Measurements from ENCODE around the gene GLCE. TPM values are rescaled to one million over a fixed set of nuclear protein-coding genes. Genes with fewer than 3 reads are reported as not detected.

GLCE gene
- total RNA-seq, 1 donor from 2014 or later, result 8.5 TPM

GRCh38 chr15:69125236-69125635 is 35.2 kb upstream of the GLCE start:
- TF ChIP-seq CTCF (IDR thresholded peaks at IDR 0.05; ENCODE audit: unreplicated experiment), result no peak
- peaks cover 1% of the 10 kb centered on the region for H3K27me3 Mint-ChIP-seq (ENCODE audit: unreplicated experiment)
- no peaks in the 10 kb centered on the region for H3K9me3 Mint-ChIP-seq (ENCODE audit: unreplicated experiment)
- no peak for DNase-seq (ENCODE audit: low spot score)
- H3K36me3 Mint-ChIP-seq (ENCODE audit: low read depth, unreplicated experiment), result no peaks in the 10 kb centered on the region
- H3K27ac Mint-ChIP-seq (ENCODE audit: unreplicated experiment), result no peak overlapping the region
- no peaks in the 10 kb centered on the region for H3K4me1 Mint-ChIP-seq (ENCODE audit: unreplicated experiment)
- no peak overlapping the region for H3K4me3 Mint-ChIP-seq (ENCODE audit: unreplicated experiment)

GRCh38 chr15:69126054-69126469 is 34.4 kb upstream of the GLCE start:
- TF ChIP-seq CTCF (IDR thresholded peaks at IDR 0.05; ENCODE audit: unreplicated experiment), result no peak
- no peak overlapping the region for H3K4me3 Mint-ChIP-seq (ENCODE audit: unreplicated experiment)

GRCh38 chr15:69127306-69127705 is 33.1 kb upstream of the GLCE start:
- Mint-ChIP-seq H3K27me3 (ENCODE audit: unreplicated experiment) (peaks cover 1% of the 10 kb centered on the region), H3K27ac (ENCODE audit: unreplicated experiment) (no peak overlapping the region), H3K9me3 (ENCODE audit: unreplicated experiment) (no peaks in the 10 kb centered on the region), H3K4me1 (ENCODE audit: unreplicated experiment) (no peaks in the 10 kb centered on the region), H3K4me3 (ENCODE audit: unreplicated experiment) (no peak overlapping the region), H3K36me3 (ENCODE audit: low read depth, unreplicated experiment) (no peaks in the 10 kb centered on the region)
- no peak for TF ChIP-seq CTCF (IDR thresholded peaks at IDR 0.05; ENCODE audit: unreplicated experiment)
- no peak for DNase-seq (ENCODE audit: low spot score)

More at GRCh38 chr15:69126054-69126469, 34.4 kb upstream of the GLCE start:
- Mint-ChIP-seq H3K27me3 (ENCODE audit: unreplicated experiment) (peaks cover 1% of the 10 kb centered on the region), H3K4me1 (ENCODE audit: unreplicated experiment) (no peaks in the 10 kb centered on the region), H3K27ac (ENCODE audit: unreplicated experiment) (no peak overlapping the region), H3K36me3 (ENCODE audit: low read depth, unreplicated experiment) (no peaks in the 10 kb centered on the region), H3K9me3 (ENCODE audit: unreplicated experiment) (no peaks in the 10 kb centered on the region)
- no peak for DNase-seq (ENCODE audit: low spot score)

- no peak for DNase-seq (ENCODE audit: low spot score)
- no peak for TF ChIP-seq CTCF (IDR thresholded peaks at IDR 0.05; ENCODE audit: unreplicated experiment)
- H3K4me3 Mint-ChIP-seq (ENCODE audit: unreplicated experiment), result no peak overlapping the region
- no peaks in the 10 kb centered on the region for H3K4me1 Mint-ChIP-seq (ENCODE audit: unreplicated experiment)
- no peaks in the 10 kb centered on the region for H3K36me3 Mint-ChIP-seq (ENCODE audit: low read depth, unreplicated experiment)
- no peak overlapping the region for H3K27ac Mint-ChIP-seq (ENCODE audit: unreplicated experiment)
- H3K9me3 Mint-ChIP-seq (ENCODE audit: unreplicated experiment), result no peaks in the 10 kb centered on the region
- peaks cover 1% of the 10 kb centered on the region for H3K27me3 Mint-ChIP-seq (ENCODE audit: unreplicated experiment)
These were observed 31.6 kb upstream of the GLCE start for GRCh38 chr15:69128667-69129311.

- H3K27ac Mint-ChIP-seq (ENCODE audit: unreplicated experiment), result no peak overlapping the region
- H3K36me3 Mint-ChIP-seq (ENCODE audit: low read depth, unreplicated experiment), result no peaks in the 10 kb centered on the region
- no peak for TF ChIP-seq CTCF (IDR thresholded peaks at IDR 0.05; ENCODE audit: unreplicated experiment)
- H3K4me3 Mint-ChIP-seq (ENCODE audit: unreplicated experiment), result no peak overlapping the region
- no peaks in the 10 kb centered on the region for H3K9me3 Mint-ChIP-seq (ENCODE audit: unreplicated experiment)
- H3K4me1 Mint-ChIP-seq (ENCODE audit: unreplicated experiment), result no peaks in the 10 kb centered on the region
- no peak for DNase-seq (ENCODE audit: low spot score)
- no peaks in the 10 kb centered on the region for H3K27me3 Mint-ChIP-seq (ENCODE audit: unreplicated experiment)
These were observed 28.8 kb upstream of the GLCE start for GRCh38 chr15:69131362-69132220.

All from endothelial cell (in vitro differentiated cells).